H1 (cell line): ENCODE data around the gene SHLD2. TPM values are rescaled to one million over a fixed set of nuclear protein-coding genes. Genes with fewer than 3 reads are reported as not detected.

Experiments
- CTCF ChIA-PET: fragments of 300-600 bp; sonication (Branson Sonifier 250); formaldehyde crosslinking; loops from one replicate; lab custom pipeline; 2021; ENCODE audit not compliant: partially characterized antibody; lab: Charles Lee
- POLR2A ChIA-PET: fragments of 300-600 bp; sonication (Branson Sonifier 250); formaldehyde crosslinking; loops from one replicate; lab custom pipeline; 2021; ENCODE audit warnings: inconsistent platforms; ENCODE audit not compliant: partially characterized antibody; lab: Charles Lee
- DNase-seq, 2 experiments: peaks; one replicate each; pipeline versions ENCODE4 v3.0.0 to v3.0.0-alpha.2; 2010 to 2022; ENCODE audit warnings: low spot score in 2 of 2, low read depth in 1 of 2, mixed read lengths in 1 of 2
- FAIRE-seq: peaks from 2 replicates; lab custom pipeline; 2011; peaks lifted over from hg19 to GRCh38; lab: Jason Lieb, UNC
- H2AFZ ChIP-seq: 2 replicates; pipeline ENCODE4 v1.8.1; 2012; ENCODE audit warnings: low read length, inconsistent platforms
- H2AK5ac ChIP-seq: 2 replicates; pipeline ENCODE4 v1.6.1; 2013; ENCODE audit warnings: low read depth, low read length
- H2BK120ac ChIP-seq: replicated peaks from 2 replicates; pipeline ENCODE3; 2013; ENCODE audit warnings: low read depth, low read length, inconsistent platforms
- H2BK12ac ChIP-seq: 2 replicates; pipeline ENCODE4 v1.6.1; 2013; ENCODE audit warnings: low read depth, low read length
- H2BK15ac ChIP-seq: 2 replicates; pipeline ENCODE4 v1.6.1; 2013; ENCODE audit warnings: low read length
- H2BK20ac ChIP-seq: 2 replicates; pipeline ENCODE4 v1.6.1; 2013; ENCODE audit warnings: low read length
- H2BK5ac ChIP-seq: 2 replicates; pipeline ENCODE4 v1.6.1; 2013; ENCODE audit warnings: low read depth, low read length
- H3K14ac ChIP-seq: 2 replicates; pipeline ENCODE4 v1.6.1; 2013; ENCODE audit warnings: inconsistent platforms; ENCODE audit not compliant: insufficient read length
- H3K18ac ChIP-seq: 2 replicates; pipeline ENCODE4 v1.6.1; 2013; ENCODE audit warnings: low read length; ENCODE audit errors: extremely low read depth
- H3K23ac ChIP-seq: 2 replicates; pipeline ENCODE4 v1.6.1; 2013; ENCODE audit warnings: inconsistent platforms; ENCODE audit not compliant: insufficient read length
- H3K23me2 ChIP-seq: 2 replicates; pipeline ENCODE4 v1.6.1; 2013; ENCODE audit warnings: low read depth, low read length
- H3K27ac ChIP-seq: 2 replicates; pipeline ENCODE4 v1.6.1; 2011; ENCODE audit warnings: low read depth, low read length, inconsistent platforms
- H3K27me3 ChIP-seq, 4 experiments: replicated peaks in 1 of 4; 1 replicate in 1 of 4; 2 replicates in 3 of 4; pipeline versions ENCODE4 v1.6.1 to v1.8.1; 2011 to 2013; ENCODE audit warnings: low read length in 3 of 4, mild to moderate bottlenecking in 3 of 4, inconsistent platforms in 2 of 4, mixed read lengths in 2 of 4, moderate library complexity in 1 of 4; ENCODE audit not compliant: control insufficient read depth in 3 of 4, insufficient read depth in 3 of 4; ENCODE audit errors: extremely low read depth in 1 of 4
- H3K36me3 ChIP-seq, 4 experiments: 2 replicates each; pipeline versions ENCODE4 v1.6.1 to v1.8.1; 2011 to 2013; ENCODE audit warnings: mild to moderate bottlenecking in 4 of 4, low read length in 3 of 4, moderate library complexity in 2 of 4, control low read depth in 1 of 4, inconsistent platforms in 1 of 4; ENCODE audit not compliant: insufficient read depth in 4 of 4, control insufficient read depth in 2 of 4
- H3K4ac ChIP-seq: replicated peaks from 2 replicates; pipeline ENCODE3; 2013; ENCODE audit warnings: low read length, low read depth, mixed read lengths, inconsistent platforms; ENCODE audit not compliant: insufficient read length
- H3K4me1 ChIP-seq, 4 experiments: replicated peaks in 1 of 4; 1 replicate in 1 of 4; 2 replicates in 3 of 4; pipeline versions ENCODE4 v1.6.1 to v1.8.1; 2011 to 2013; ENCODE audit warnings: low read length in 3 of 4, inconsistent platforms in 2 of 4, mixed read lengths in 1 of 4; ENCODE audit not compliant: insufficient read depth in 4 of 4, control insufficient read depth in 3 of 4
- H3K4me2 ChIP-seq, 2 experiments: 2 replicates each; pipeline versions ENCODE4 v1.6.1 to v1.8.1; 2011 to 2013; ENCODE audit warnings: low read depth in 2 of 2, low read length in 2 of 2, control low read depth in 1 of 2, inconsistent platforms in 1 of 2, mild to moderate bottlenecking in 1 of 2; ENCODE audit not compliant: insufficient read depth in 1 of 2
- H3K4me3 ChIP-seq, 4 experiments: fragments of 200-600, 300-600 bp in 1 of 4; sonication (generic), shearing (Covaris generic), sonication (Bioruptor Twin) in 1 of 4; 2 replicates each; pipeline versions ENCODE4 v1.5.1 to v1.8.1; 2011 to 2016; ENCODE audit warnings: low read length in 4 of 4, low read depth in 3 of 4, control low read depth in 2 of 4, inconsistent platforms in 2 of 4, mild to moderate bottlenecking in 2 of 4, mixed read lengths in 1 of 4, moderate library complexity in 1 of 4; ENCODE audit not compliant: insufficient read depth in 2 of 4; ENCODE audit errors: extremely low read depth in 1 of 4
- H3K56ac ChIP-seq: replicated peaks from 2 replicates; pipeline ENCODE3; 2013; ENCODE audit warnings: low read depth, mild to moderate bottlenecking, mixed read lengths, low read length, inconsistent platforms; ENCODE audit not compliant: insufficient read length
- H3K79me1 ChIP-seq: 2 replicates; pipeline ENCODE4 v1.6.1; 2013; ENCODE audit warnings: low read depth, low read length, control low read depth
- H3K79me2 ChIP-seq, 2 experiments: 2 replicates each; pipeline versions ENCODE4 v1.6.1 to v1.8.1; 2012 to 2013; ENCODE audit warnings: low read length in 2 of 2, mild to moderate bottlenecking in 2 of 2, inconsistent platforms in 1 of 2; ENCODE audit not compliant: insufficient read depth in 2 of 2, control insufficient read depth in 1 of 2
- H3K9ac ChIP-seq, 4 experiments: replicated peaks in 1 of 4; 1 replicate in 1 of 4; 2 replicates in 3 of 4; pipeline versions ENCODE4 v1.6.1 to v1.8.1; 2011 to 2013; ENCODE audit warnings: low read depth in 3 of 4, low read length in 3 of 4, control low read depth in 2 of 4, mild to moderate bottlenecking in 2 of 4, moderate library complexity in 2 of 4, inconsistent platforms in 1 of 4; ENCODE audit errors: extremely low read depth in 1 of 4
- H3K9me3 ChIP-seq, 2 experiments: 2 replicates each; pipeline versions ENCODE4 v1.6.1 to v1.8.1; 2012 to 2013; ENCODE audit warnings: mild to moderate bottlenecking in 2 of 2, moderate library complexity in 2 of 2, control low read depth in 1 of 2, inconsistent platforms in 1 of 2, low read depth in 1 of 2, low read length in 1 of 2, mixed read lengths in 1 of 2; ENCODE audit not compliant: insufficient read depth in 2 of 2
- H4K20me1 ChIP-seq, 2 experiments: replicated peaks in 1 of 2; 2 replicates each; pipeline versions ENCODE3 to v1.8.1; 2011 to 2013; ENCODE audit warnings: inconsistent platforms in 2 of 2, low read length in 2 of 2, mild to moderate bottlenecking in 1 of 2; ENCODE audit not compliant: insufficient read depth in 2 of 2, control insufficient read depth in 1 of 2
- H4K5ac ChIP-seq: 2 replicates; pipeline ENCODE4 v1.6.1; 2013; ENCODE audit warnings: low read length, low read depth, mixed read lengths, inconsistent platforms; ENCODE audit not compliant: insufficient read length
- H4K8ac ChIP-seq: 2 replicates; pipeline ENCODE4 v1.8.0; 2013; ENCODE audit warnings: mild to moderate bottlenecking, moderate library complexity, low read length, inconsistent platforms; ENCODE audit not compliant: insufficient read depth; ENCODE audit errors: extremely low read depth
- H4K91ac ChIP-seq: replicated peaks from 2 replicates; pipeline ENCODE3; 2013; ENCODE audit warnings: low read length, mixed read lengths, inconsistent platforms; ENCODE audit not compliant: insufficient read length
- CREB1 ChIP-seq: IDR thresholded peaks from 2 replicates; pipeline ENCODE4 v1.6.1; 2012; ENCODE audit warnings: inconsistent platforms
- EP300 ChIP-seq, 2 experiments: IDR thresholded peaks; 1 replicate in 1 of 2; 2 replicates in 1 of 2; pipeline ENCODE4 v1.6.1; 2011 to 2012; ENCODE audit warnings: low read depth in 2 of 2, low read length in 2 of 2, mild to moderate bottlenecking in 2 of 2, borderline replicate concordance in 1 of 2, inconsistent platforms in 1 of 2, moderate library complexity in 1 of 2
- POLR2A ChIP-seq, 2 experiments: IDR thresholded peaks; 1 replicate in 1 of 2; 2 replicates in 1 of 2; pipeline ENCODE4 v1.6.1; 2011; ENCODE audit warnings: low read depth in 2 of 2, low read length in 2 of 2, mild to moderate bottlenecking in 2 of 2; ENCODE audit errors: control extremely low read depth in 1 of 2
- ZNF274 ChIP-seq: IDR thresholded peaks from 2 replicates; pipeline ENCODE4 v1.7.0; 2012; ENCODE audit warnings: low read length, borderline replicate concordance; ENCODE audit errors: extremely low read depth
- WGBS, 2 experiments: shearing (Covaris generic) in 1 of 2; methylation state at CpG; one replicate each; pipeline versions ENCODE4 v1.1.6 to v1.1.7; 2013 to 2015; ENCODE audit warnings: low lambda C conversion rate in 2 of 2, mixed read lengths in 2 of 2, inconsistent platforms in 1 of 2, low coverage in 1 of 2, missing lambda C conversion rate in 1 of 2; ENCODE audit not compliant: insufficient replicate concordance in 2 of 2, insufficient coverage in 1 of 2, insufficient read length in 1 of 2; ENCODE audit errors: extremely low coverage in 1 of 2, missing lambda C conversion rate in 1 of 2; 5-methylcytosine and 5-hydroxymethylcytosine counted together
- polyA plus RNA-seq, 7 experiments: library from polyadenylated mRNA; depleted of rRNA in 3 of 7; stranded (reverse) in 5 of 7; unstranded in 2 of 7; fragments of >200 nt in 5 of 7; fragments of 200-250 nt in 2 of 7; gene quantifications; 1 replicate in 5 of 7; 2 replicates in 1 of 7; 4 replicates in 1 of 7; pipeline versions ENCODE4 v1.2.1 to v1.2.3, GENCODE V29; 2011 to 2013; ENCODE audit warnings: missing spikeins in 2 of 7, mixed read lengths in 2 of 7
- total RNA-seq: library from RNA; stranded (reverse); fragmentation: NEBNext Ultra II Directional; extraction: Animal tissue kit (Norgen Biotek cat#: 25700); gene quantifications from 2 replicates; pipeline ENCODE4 v1.2.1, GENCODE V29; 2021

Gene SHLD2
- total and polyA plus RNA-seq, 2 of the 8 experiments (the other 6 are each of a cell fraction or from before 2014, with no cell fraction given): 7.9 to 32.4 TPM

DNA sequence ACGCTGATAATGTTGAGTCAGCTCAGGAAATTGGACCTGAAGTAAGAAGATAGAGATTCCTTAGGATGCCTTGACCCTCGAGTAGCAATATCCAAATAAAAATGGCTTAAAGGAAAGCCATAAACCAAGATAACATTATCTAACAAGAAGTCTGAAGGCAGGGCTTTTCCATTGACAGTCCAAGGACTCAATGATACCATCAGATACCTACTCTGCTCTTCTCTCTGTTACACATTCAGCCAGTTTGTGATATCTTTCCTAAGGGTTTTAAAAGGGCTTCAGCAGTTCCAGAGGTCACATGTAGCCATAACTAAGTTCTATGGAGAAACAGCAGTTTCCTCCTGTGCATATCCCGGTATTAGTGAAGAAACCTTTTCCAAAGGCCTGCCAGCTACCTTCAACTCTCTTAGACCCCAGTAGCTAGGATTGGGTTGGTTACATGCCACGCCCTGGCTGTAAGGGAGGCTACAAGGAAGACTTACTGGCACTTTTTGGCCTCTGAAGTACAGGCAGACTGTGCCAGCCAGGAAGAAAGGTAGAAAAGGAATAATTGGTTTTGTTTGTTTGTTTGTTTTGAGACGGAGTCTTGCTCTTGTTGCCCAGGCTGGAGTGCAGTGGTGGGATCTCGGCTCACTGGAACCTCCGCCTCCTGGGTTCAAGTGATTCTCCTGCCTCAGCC, 10.6 kb downstream of the SHLD2 start:
- no peak overlapping the region for H3K4me2 ChIP-seq
- H3K23ac ChIP-seq: no peak overlapping the region
- no peak overlapping the region for H4K91ac ChIP-seq
- H3K14ac ChIP-seq: no peak overlapping the region
- H4K8ac ChIP-seq: no peak overlapping the region
- H2BK20ac ChIP-seq: no peak overlapping the region
- CTCF ChIA-PET: interaction anchor here (1.7 kb wide), 1 partner anchor 51 kb away, joined by 3 read pairs; no protein-coding TSS in a partner anchor
- no peak overlapping the region for H3K4ac ChIP-seq
- no peak overlapping the region for H2BK120ac ChIP-seq
- no peak overlapping the region for H2BK5ac ChIP-seq
- no peak overlapping the region for H3K56ac ChIP-seq
- no peak overlapping the region for H2BK15ac ChIP-seq
- H3K27me3 ChIP-seq: no peaks in the 10 kb centered on the region
- no peak overlapping the region for H3K4me3 ChIP-seq
- DNase-seq (no peak), FAIRE-seq (no peak)
- no peaks in the 10 kb centered on the region for H3K79me2 ChIP-seq
- H4K20me1 ChIP-seq: peaks cover 0 to 1% of the 10 kb centered on the region in 2 experiments
- no peak overlapping the region for H3K18ac ChIP-seq
- POLR2A ChIA-PET: no interaction called here
- H3K4me1 ChIP-seq: no peaks in the 10 kb centered on the region
- no peak overlapping the region for H3K9ac ChIP-seq
- TF ChIP-seq POLR2A (IDR thresholded peaks at IDR 0.05; ENCODE audit: control extremely low read depth in 1 of 2, low read depth in 2 of 2, low read length in 2 of 2) (no peak), EP300 (IDR thresholded peaks at IDR 0.05; ENCODE audit: borderline replicate concordance in 1 of 2, low read depth in 2 of 2, low read length in 2 of 2) (no peak), ZNF274 (no peak), CREB1 (no peak)
- H4K5ac ChIP-seq: no peak overlapping the region
- H3K79me1 ChIP-seq: no peaks in the 10 kb centered on the region
- no peak overlapping the region for H3K27ac ChIP-seq
- H2AFZ ChIP-seq: no peak overlapping the region
- H3K9me3 ChIP-seq: no peaks in the 10 kb centered on the region
- no peaks in the 10 kb centered on the region for H3K23me2 ChIP-seq
- WGBS, 2 experiments: 93% methylated on average over 7 of the region's 7 CpGs; no CpG with 5 or more reads in 1 of the 2 experiments
- H2BK12ac ChIP-seq: no peak overlapping the region
- no peak overlapping the region for H2AK5ac ChIP-seq
- peaks cover 0 to 10% (median 0%) of the 10 kb centered on the region in 4 experiments; a peak in 3 of 8 replicates for H3K36me3 ChIP-seq
